ENCODE measurements around the gene RET. TPM values are rescaled to one million over a fixed set of nuclear protein-coding genes. Genes with fewer than 3 reads are reported as not detected.

RET gene
- total RNA-seq, 1 experiment from 2014 or later, result under 0.01 TPM

- DNase-seq (ENCODE audit: low read depth), result no peak
These were observed 43.5 kb downstream of the RET start for GRCh38 chr10:43120116-43120928.

GRCh38 chr10:43120929-43121314 is 44.1 kb downstream of the RET start:
- peak; percentile 15 for DNase-seq (ENCODE audit: low read depth)

- no peak for DNase-seq (ENCODE audit: low read depth)
These were observed 44.6 kb downstream of the RET start for GRCh38 chr10:43121444-43121843.

GRCh38 chr10:43122096-43122495 is 45.2 kb downstream of the RET start:
- no peak for DNase-seq (ENCODE audit: low read depth)

- no peak for DNase-seq (ENCODE audit: low read depth)
These were observed 46.0 kb downstream of the RET start for GRCh38 chr10:43122826-43123225.

- no peak for DNase-seq (ENCODE audit: low read depth)
These were observed 46.7 kb downstream of the RET start for GRCh38 chr10:43123361-43124093.

- DNase-seq (ENCODE audit: low read depth), result no peak
These were observed 47.2 kb downstream of the RET start for GRCh38 chr10:43124094-43124521.

- DNase-seq (ENCODE audit: low read depth), result no peak
These were observed 47.9 kb downstream of the RET start for GRCh38 chr10:43124574-43125273.

GRCh38 chr10:43125274-43125845 is 48.5 kb downstream of the RET start:
- DNase-seq (ENCODE audit: low read depth), result no peak

- DNase-seq (ENCODE audit: low read depth), result no peak
These were observed 49.2 kb downstream of the RET start for GRCh38 chr10:43125881-43126731.

- DNase-seq (ENCODE audit: low read depth), result no peak
These were observed 50.0 kb downstream of the RET start for GRCh38 chr10:43126759-43127424.

- no peak for DNase-seq (ENCODE audit: low read depth)
These were observed 50.6 kb downstream of the RET start for GRCh38 chr10:43127442-43127841.

- DNase-seq (ENCODE audit: low read depth), result peak; percentile 12
These were observed 51.5 kb downstream of the RET start for GRCh38 chr10:43128331-43128730.

GRCh38 chr10:43128958-43129706 is 52.3 kb downstream of the RET start:
- peak; percentile 92 for DNase-seq (ENCODE audit: low read depth)

- DNase-seq (ENCODE audit: low read depth), result no peak
These were observed 53.9 kb downstream of the RET start for GRCh38 chr10:43130770-43131171.

GRCh38 chr10:43131256-43131655 is 54.4 kb downstream of the RET start:
- no peak for DNase-seq (ENCODE audit: low read depth)

GRCh38 chr10:43131906-43132305 is 55.0 kb downstream of the RET start:
- no peak for DNase-seq (ENCODE audit: low read depth)

- no peak for DNase-seq (ENCODE audit: low read depth)
These were observed 56.3 kb downstream of the RET start for GRCh38 chr10:43132867-43133787.
